Panc1 (cell line): ENCODE results near the gene KLHDC7A.

Experiments used
- CTCF ChIP-seq: fragments of 450-650 bp; IDR thresholded peaks from 2 replicates; pipeline ENCODE4 v1.5.1; 2017; ENCODE audit warnings: mild to moderate bottlenecking
- POLR2AphosphoS5 ChIP-seq: IDR thresholded peaks from 2 replicates; pipeline ENCODE4 v1.6.1; 2012; ENCODE audit warnings: mild to moderate bottlenecking, low read depth, low read length, moderate library complexity
- REST ChIP-seq, 2 experiments: IDR thresholded peaks; 2 replicates each; pipeline ENCODE4 v1.6.1; 2011 to 2012; ENCODE audit warnings: low read depth in 2 of 2, control low read depth in 1 of 2, low read length in 1 of 2, mild to moderate bottlenecking in 1 of 2, moderate library complexity in 1 of 2; ENCODE audit not compliant: insufficient read depth in 1 of 2

- no peak for TF ChIP-seq REST (IDR thresholded peaks at IDR 0.05; ENCODE audit: insufficient read depth in 1 of 2, low read depth in 2 of 2, low read length in 1 of 2)
- no peak for TF ChIP-seq POLR2AphosphoS5
- TF ChIP-seq CTCF, result no peak
Observed at GRCh38 chr1:18461656-18462055, 19.1 kb upstream of the KLHDC7A start.
